HG03571 (cell line): ENCODE measurements around the gene NPIPB6.

ENCODE experiments used
- ATAC-seq: cut with Tn5 transposase; IDR thresholded peaks from one replicate; pipeline ENCODE4 v1.9.1; 2021; ENCODE audit not compliant: unreplicated experiment

The NPIPB6 gene

DNA sequence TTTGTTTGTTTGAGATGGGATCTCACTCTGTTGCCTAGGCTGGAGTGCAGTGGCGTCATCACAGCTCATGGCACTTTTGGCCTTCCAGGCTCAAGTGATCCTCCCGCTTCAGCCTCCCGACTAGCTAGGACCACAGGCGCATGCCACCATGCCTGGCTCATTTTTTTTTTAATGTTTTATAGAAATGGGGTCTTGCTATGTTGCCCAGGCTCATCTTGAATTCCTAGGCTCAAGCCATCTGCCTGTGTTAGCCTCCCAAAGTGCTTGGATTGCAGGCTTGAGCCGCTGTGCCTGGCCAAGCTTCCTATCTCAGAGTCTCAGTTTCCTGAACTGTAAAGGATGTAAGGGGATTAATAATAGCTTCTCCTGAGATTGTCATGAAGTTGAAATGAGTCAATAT is 63.0 kb downstream of the NPIPB6 start:
- ATAC-seq = no peak

DNA sequence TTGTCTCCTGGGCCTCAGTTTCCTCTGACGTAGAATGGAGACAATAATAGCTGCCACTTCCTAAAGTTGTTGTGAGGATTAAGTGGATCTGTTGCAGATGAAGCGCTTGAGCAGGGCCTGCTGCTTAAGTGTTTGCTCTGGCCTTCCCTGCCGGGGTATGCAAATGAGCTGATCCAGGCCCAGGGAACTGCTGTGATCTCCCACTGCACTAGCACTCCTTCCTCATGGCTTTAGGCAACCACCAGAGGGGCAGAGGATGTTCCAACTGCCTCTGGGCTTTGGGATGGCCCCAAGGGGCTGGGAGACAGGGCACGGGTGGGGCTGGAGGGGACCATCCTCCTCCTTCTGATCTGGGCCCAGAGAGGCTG is 64.8 kb downstream of the NPIPB6 start:
- ATAC-seq = no peak

DNA sequence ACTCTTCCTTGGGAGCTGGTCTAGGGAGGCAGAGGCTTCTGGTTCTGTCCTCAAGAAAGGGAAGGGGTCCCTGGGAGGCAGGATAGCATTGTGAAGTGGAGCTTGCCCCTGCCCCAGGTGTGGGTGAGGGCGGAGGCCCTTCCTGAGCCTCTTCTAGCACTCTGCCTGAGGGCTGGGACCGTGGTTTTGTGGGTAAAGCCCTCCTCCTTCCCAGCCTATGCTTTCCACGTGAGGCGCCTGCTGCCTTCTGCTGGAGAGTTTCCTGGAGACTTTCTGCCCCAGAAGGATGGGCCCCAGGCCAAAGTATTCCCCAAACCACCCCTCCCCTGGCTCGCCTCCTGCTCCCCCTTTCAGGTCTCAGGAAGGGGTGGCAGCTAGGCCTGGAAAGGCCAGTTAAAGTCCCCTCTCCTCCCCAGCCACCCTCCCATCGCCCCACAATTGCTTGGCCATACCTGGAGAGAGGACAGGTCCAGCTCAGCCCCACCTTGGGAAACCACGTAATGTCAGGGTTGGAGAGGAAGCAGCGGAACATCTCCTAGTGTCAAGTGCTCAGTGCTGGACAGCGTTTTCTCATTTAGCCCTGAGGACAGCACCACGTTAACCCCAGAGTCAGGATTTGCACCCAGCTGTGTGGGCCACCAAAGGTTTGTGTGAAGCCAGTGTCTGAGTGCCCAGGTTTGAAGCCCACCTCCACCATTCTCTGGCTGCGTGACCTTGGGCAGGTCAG is 65.4 kb downstream of the NPIPB6 start:
- no peak for ATAC-seq

DNA sequence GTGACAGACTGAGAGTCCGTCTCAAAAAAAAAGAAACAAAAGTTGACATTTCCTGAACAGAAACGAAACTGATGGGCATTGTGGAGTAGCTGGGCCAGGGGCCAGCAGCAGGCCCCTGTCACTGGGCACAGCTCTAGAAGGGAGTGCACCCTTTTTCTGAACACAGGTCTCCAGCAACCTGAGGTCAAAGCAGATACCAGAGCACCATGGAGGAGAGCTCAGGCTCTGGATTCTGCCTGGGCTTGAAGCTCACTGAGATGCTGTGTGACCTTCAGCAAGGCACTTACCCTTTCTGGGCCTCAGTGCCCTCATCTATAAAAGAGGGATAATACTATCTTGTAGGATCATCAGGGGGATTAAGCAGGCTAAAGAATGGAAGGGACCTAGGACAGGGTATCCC is 66.0 kb downstream of the NPIPB6 start:
- no peak for ATAC-seq

DNA sequence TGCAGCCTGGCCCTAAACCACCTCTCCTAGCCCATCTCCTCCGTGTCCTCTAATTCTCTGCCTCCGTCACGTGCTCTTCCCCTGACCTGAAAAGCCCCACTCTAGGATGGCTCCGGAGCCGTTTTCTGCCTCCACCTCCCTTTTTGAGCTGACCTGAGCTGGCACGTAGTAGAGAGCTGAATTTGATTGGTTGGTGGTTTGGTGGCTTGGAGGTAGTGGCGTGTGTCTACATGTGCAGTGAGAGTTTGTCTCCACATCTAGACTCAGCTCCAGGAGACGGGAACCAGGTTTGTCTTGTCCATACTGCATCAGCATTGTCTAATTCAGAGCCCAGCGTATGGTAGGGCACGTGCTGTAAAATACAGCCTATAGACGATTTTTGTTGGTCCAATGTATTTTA is 68.0 kb downstream of the NPIPB6 start:
- ATAC-seq = no peak

DNA sequence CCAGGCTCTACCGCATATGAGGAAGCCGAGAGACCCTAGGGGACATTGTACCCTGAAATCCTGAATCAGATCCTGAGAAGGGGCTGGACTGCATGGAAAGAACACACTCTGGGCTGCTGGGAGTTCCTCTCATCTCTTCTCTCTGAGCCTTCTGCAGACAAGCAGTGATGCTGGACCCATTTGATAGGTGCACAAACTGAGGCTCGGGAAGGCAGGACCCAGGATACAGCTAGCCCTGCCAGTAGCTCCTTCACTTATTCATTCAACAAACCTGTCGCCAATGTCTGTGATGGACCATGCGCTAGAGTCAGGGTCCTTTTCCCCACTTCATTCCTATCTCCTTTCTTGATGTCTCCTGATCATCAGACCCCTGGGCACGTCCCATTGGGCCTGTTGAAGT is 69.1 kb downstream of the NPIPB6 start:
- no peak for ATAC-seq

DNA sequence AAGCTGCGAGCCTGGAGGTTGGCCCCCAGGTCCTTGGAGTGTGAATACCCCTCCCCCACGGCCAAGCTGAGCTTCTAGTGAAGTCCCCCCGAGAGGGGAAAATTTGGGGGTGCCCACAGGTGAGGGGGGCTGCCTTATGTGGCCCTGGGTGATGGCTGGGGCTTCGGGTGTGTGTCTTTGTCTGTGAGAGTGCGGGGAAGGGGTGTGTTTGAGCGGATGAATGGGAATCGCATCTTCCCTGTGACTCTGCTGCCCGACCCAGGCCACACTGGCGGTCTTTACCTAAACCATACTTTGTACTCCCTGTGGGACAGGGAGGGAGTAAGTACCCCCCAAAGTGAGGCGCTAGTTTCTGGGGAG is 69.7 kb downstream of the NPIPB6 start:
- no peak for ATAC-seq

DNA sequence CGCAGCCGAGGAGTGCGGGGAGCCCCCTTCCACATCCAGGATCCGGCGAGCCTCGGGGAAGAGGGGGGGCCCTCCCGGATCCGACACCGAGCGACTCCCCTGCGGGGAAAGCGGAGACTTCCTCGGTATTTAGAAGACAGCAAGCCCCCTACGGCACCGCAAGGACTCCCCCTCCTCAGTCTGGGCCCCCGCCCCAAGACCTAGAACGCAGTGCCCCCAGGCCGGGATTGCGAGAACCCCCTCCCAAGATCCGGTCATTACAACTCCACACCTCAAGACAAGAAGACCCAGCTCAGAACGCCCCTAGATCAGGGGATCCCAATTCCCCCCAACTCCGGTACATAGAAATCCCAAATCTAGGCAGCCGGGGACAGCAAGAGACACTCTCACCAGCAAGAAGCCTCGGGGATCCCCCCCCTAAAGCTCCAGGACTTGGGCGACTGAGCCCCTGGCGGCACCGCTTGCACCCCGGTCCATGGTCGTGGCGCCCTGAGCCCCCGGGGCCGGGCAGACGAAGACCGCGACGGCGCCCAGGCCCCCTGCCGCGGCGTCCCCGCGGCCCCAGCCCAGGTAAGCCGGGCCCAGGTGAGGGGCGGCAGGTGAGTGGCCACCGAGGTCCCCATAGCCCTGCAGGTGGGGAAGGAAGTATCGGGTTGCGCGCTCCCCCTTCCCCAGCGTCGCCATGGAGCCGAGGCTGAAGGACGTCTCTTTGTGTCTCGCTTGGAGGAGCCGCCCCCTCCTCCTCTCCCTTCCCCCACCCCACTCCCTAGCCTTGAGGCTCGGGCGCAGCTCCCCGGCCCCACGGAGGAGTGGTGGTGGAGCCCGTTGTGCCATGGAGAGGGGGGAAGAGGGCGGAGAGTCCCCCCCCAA is 70.3 kb downstream of the NPIPB6 start:
- ATAC-seq = no peak
